CD14-positive monocyte (primary cell): ENCODE measurements around the gene TBCD. TPM values are rescaled to one million over a fixed set of nuclear protein-coding genes. Genes with fewer than 3 reads are reported as not detected.
A peak's percentile ranks its signal among the peaks of the same experiment; 100 is the strongest.

Experiments
- DNase-seq, 3 donors: peaks; one replicate each; pipeline ENCODE4 v3.0.0-alpha.2; 2011 to 2022
- H2AFZ ChIP-seq: 2 replicates; pipeline ENCODE4 v1.6.0; 2012; ENCODE audit warnings: mild to moderate bottlenecking, low read depth, low read length, inconsistent platforms; ENCODE audit not compliant: insufficient read depth, poor library complexity, severe bottlenecking
- H3K27ac ChIP-seq, 2 donors: 1 replicate in 1 of 2; 2 replicates in 1 of 2; pipeline ENCODE4 v1.5.1; 2012 to 2013; ENCODE audit warnings: low read length in 2 of 2, control low read depth in 1 of 2, inconsistent platforms in 1 of 2, low read depth in 1 of 2, mild to moderate bottlenecking in 1 of 2
- H3K27me3 ChIP-seq, 2 donors: one replicate each; pipeline versions ENCODE4 v1.6.0 to v1.6.1; 2011 to 2013; ENCODE audit warnings: low read length in 2 of 2; ENCODE audit not compliant: control insufficient read depth in 2 of 2, insufficient read depth in 2 of 2
- H3K36me3 ChIP-seq, 2 donors: replicated peaks in 1 of 2; 1 replicate in 1 of 2; 2 replicates in 1 of 2; pipeline versions ENCODE4 v1.5.1 to v1.6.1; 2012 to 2013; ENCODE audit warnings: low read length in 2 of 2, control low read depth in 1 of 2, inconsistent platforms in 1 of 2, mild to moderate bottlenecking in 1 of 2; ENCODE audit not compliant: insufficient read depth in 2 of 2, control insufficient read depth in 1 of 2
- H3K4me1 ChIP-seq, 2 donors: 1 replicate in 1 of 2; 2 replicates in 1 of 2; pipeline versions ENCODE4 v1.5.1 to v1.6.1; 2012 to 2013; ENCODE audit warnings: low read length in 2 of 2, control low read depth in 1 of 2, inconsistent platforms in 1 of 2, mild to moderate bottlenecking in 1 of 2, moderate library complexity in 1 of 2; ENCODE audit not compliant: insufficient read depth in 2 of 2, control insufficient read depth in 1 of 2
- H3K4me2 ChIP-seq: replicated peaks from 2 replicates; pipeline ENCODE3; 2012; ENCODE audit warnings: low read length, moderate library complexity, mild to moderate bottlenecking; ENCODE audit not compliant: poor library complexity, severe bottlenecking; ENCODE audit errors: extremely low read depth
- H3K4me3 ChIP-seq, 3 experiments: fragments of 200-600 bp in 1 of 3; sonication (generic) in 1 of 3; replicated peaks in 1 of 3; 1 replicate in 2 of 3; 2 replicates in 1 of 3; pipeline ENCODE4 v1.5.1; 2011 to 2013; ENCODE audit warnings: low read length in 3 of 3, mild to moderate bottlenecking in 3 of 3, control low read depth in 2 of 3, low read depth in 2 of 3, inconsistent platforms in 1 of 3, moderate library complexity in 1 of 3
- H3K79me2 ChIP-seq: 2 replicates; pipeline ENCODE4 v1.6.0; 2012; ENCODE audit warnings: mild to moderate bottlenecking, control low read depth, inconsistent platforms, low read length, moderate library complexity; ENCODE audit not compliant: insufficient read depth
- H3K9ac ChIP-seq: 2 replicates; pipeline ENCODE4 v1.6.0; 2017; ENCODE audit warnings: low read length, mild to moderate bottlenecking; ENCODE audit not compliant: insufficient read depth, poor library complexity, severe bottlenecking
- H3K9me3 ChIP-seq, 2 donors: replicated peaks in 1 of 2; 1 replicate in 1 of 2; 2 replicates in 1 of 2; pipeline versions ENCODE4 v1.5.1 to v1.6.1; 2012 to 2013; ENCODE audit warnings: low read length in 2 of 2, control low read depth in 1 of 2; ENCODE audit not compliant: control insufficient read depth in 1 of 2, insufficient read depth in 1 of 2
- H4K20me1 ChIP-seq: 2 replicates; pipeline ENCODE4 v1.6.0; 2012; ENCODE audit warnings: mild to moderate bottlenecking, low read length, control low read depth, moderate library complexity; ENCODE audit not compliant: insufficient read depth
- H3K27ac Mint-ChIP-seq, 7 donors: one replicate each; pipeline ENCODE4 v1.8.0; 2020; ENCODE audit warnings: mild to moderate bottlenecking in 7 of 7, mixed read lengths in 7 of 7, moderate library complexity in 6 of 7, inconsistent platforms in 2 of 7
- H3K27me3 Mint-ChIP-seq, 3 donors: one replicate each; pipeline ENCODE4 v1.8.0; 2021 to 2022; ENCODE audit warnings: low read depth in 3 of 3, mild to moderate bottlenecking in 3 of 3, mixed read lengths in 3 of 3, moderate library complexity in 3 of 3, inconsistent platforms in 1 of 3
- H3K36me3 Mint-ChIP-seq, 2 donors: one replicate each; pipeline ENCODE4 v1.8.0; 2020; ENCODE audit warnings: mixed read lengths in 2 of 2, inconsistent platforms in 1 of 2, mild to moderate bottlenecking in 1 of 2
- H3K4me1 Mint-ChIP-seq: one replicate; pipeline ENCODE4 v1.8.0; 2020; ENCODE audit warnings: mild to moderate bottlenecking, mixed read lengths
- H3K4me3 Mint-ChIP-seq, 2 donors: one replicate each; pipeline ENCODE4 v1.8.0; 2020; ENCODE audit warnings: mild to moderate bottlenecking in 2 of 2, mixed read lengths in 2 of 2, moderate library complexity in 1 of 2
- H3K9me3 Mint-ChIP-seq, 7 donors: one replicate each; pipeline ENCODE4 v1.8.0; 2020 to 2022; ENCODE audit warnings: mixed read lengths in 7 of 7, mild to moderate bottlenecking in 6 of 7, moderate library complexity in 6 of 7, inconsistent platforms in 2 of 7
- WGBS: methylation state at CpG from one replicate; pipeline ENCODE4 v1.1.5; 2013; ENCODE audit warnings: missing lambda C conversion rate; ENCODE audit not compliant: insufficient coverage; 5-methylcytosine and 5-hydroxymethylcytosine counted together
- intact Hi-C, 2 donors: fragments of 100-400 bp; cut with micrococcal nuclease; formaldehyde crosslinking; loops; one replicate each; pipeline versions ENCODE4 v1.15.0 to v1.15.1; 2023
- polyA plus RNA-seq, 3 donors: library from polyadenylated mRNA; depleted of rRNA in 1 of 3; unstranded in 2 of 3; stranded (reverse) in 1 of 3; fragments of 300-500 nt in 2 of 3; fragments of >200 nt in 1 of 3; fragmentation: Illumina TruSeq in 2 of 3; gene quantifications; 1 replicate in 2 of 3; 2 replicates in 1 of 3; pipeline ENCODE4 v1.2.3, GENCODE V29; 2012 to 2021
- TF ChIP-seq, protein P1 (sequence below): fragments of 200-600 bp; IDR thresholded peaks from one replicate; pipeline ENCODE4 v1.8.0; 2022; ENCODE audit warnings: antibody characterized with exemption, mild to moderate bottlenecking

Gene TBCD
- polyA plus RNA-seq, 3 donors, result 54.7 to 74.0 (median 66.6) TPM

GRCh38 chr17:82851381-82851780 lies 99.5 kb downstream of the TBCD start:
- Histone ChIP-seq H3K4me3 (no peak overlapping the region), H3K36me3 (no peaks in the 10 kb centered on the region), H3K9me3 (no peaks in the 10 kb centered on the region), H3K79me2 (no peaks in the 10 kb centered on the region), H2AFZ (no peak overlapping the region), H3K4me2 (no peak overlapping the region), H3K27me3 (no peaks in the 10 kb centered on the region), H3K4me1 (peaks cover 10 to 13% of the 10 kb centered on the region in 2 donors), H3K9ac (no peak overlapping the region), H4K20me1 (no peaks in the 10 kb centered on the region), H3K27ac (no peak overlapping the region)
- DNase-seq, result no peak
- Mint-ChIP-seq H3K4me1 (peaks cover 10% of the 10 kb centered on the region), H3K27me3 (peaks cover 0 to 7% (median 5%) of the 10 kb centered on the region in 3 donors), H3K4me3 (no peak overlapping the region), H3K27ac (no peak overlapping the region), H3K36me3 (peaks cover 17 to 19% of the 10 kb centered on the region in 2 donors), H3K9me3 (no peaks in the 10 kb centered on the region)
- intact Hi-C loops, result no loop called here
- WGBS, result 97% methylated on average over 8 of the region's 12 CpGs
- TF ChIP-seq, protein P1, sequence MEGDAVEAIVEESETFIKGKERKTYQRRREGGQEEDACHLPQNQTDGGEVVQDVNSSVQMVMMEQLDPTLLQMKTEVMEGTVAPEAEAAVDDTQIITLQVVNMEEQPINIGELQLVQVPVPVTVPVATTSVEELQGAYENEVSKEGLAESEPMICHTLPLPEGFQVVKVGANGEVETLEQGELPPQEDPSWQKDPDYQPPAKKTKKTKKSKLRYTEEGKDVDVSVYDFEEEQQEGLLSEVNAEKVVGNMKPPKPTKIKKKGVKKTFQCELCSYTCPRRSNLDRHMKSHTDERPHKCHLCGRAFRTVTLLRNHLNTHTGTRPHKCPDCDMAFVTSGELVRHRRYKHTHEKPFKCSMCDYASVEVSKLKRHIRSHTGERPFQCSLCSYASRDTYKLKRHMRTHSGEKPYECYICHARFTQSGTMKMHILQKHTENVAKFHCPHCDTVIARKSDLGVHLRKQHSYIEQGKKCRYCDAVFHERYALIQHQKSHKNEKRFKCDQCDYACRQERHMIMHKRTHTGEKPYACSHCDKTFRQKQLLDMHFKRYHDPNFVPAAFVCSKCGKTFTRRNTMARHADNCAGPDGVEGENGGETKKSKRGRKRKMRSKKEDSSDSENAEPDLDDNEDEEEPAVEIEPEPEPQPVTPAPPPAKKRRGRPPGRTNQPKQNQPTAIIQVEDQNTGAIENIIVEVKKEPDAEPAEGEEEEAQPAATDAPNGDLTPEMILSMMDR, result no peak

DNA sequence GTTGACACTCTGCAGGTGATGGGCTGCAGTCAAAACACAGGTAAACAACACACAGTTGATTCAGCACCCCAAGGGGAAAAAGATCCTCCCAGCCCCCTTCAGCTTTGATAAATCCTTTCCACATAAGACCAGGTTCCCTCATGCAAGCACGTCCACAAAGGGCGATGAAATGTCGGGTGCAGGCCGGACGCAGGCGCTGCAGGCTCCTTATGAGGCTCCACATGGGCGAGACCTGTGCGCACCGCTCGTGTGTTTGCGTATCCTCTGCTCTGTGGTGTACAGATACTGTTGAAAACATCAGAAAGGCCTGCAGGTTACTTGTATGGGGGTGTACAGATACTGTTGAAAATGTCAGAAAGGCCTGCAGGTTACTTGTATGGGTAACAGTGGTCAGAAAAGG lies 102.4 kb downstream of the TBCD start:
- 99% methylated on average over 10 of the region's 11 CpGs for WGBS
- peaks cover 15 to 19% of the 10 kb centered on the region in 2 donors for H3K36me3 Mint-ChIP-seq
- Histone ChIP-seq H3K9ac (no peak overlapping the region), H4K20me1 (no peaks in the 10 kb centered on the region), H3K36me3 (no peaks in the 10 kb centered on the region), H2AFZ (no peak overlapping the region), H3K4me1 (peaks cover 16 to 19% of the 10 kb centered on the region in 2 donors), H3K27me3 (no peaks in the 10 kb centered on the region), H3K9me3 (no peaks in the 10 kb centered on the region), H3K4me3 (no peak overlapping the region), H3K27ac (no peak overlapping the region), H3K79me2 (no peaks in the 10 kb centered on the region), H3K4me2 (no peak overlapping the region)
- intact Hi-C loops, result no loop called here
- H3K27me3 Mint-ChIP-seq, result peaks cover 0 to 5% (median under 1%) of the 10 kb centered on the region in 3 donors
- no peaks in the 10 kb centered on the region for H3K9me3 Mint-ChIP-seq
- peaks cover 13% of the 10 kb centered on the region for H3K4me1 Mint-ChIP-seq
- TF ChIP-seq, protein P1, result no peak
- H3K4me3 Mint-ChIP-seq, result no peak overlapping the region
- no peak for DNase-seq
- peak overlapping the region in 1 of 7 donors; percentile 54 for H3K27ac Mint-ChIP-seq
